ENCODE data around the gene NT5C3A.

- TF ChIP-seq, protein P1, sequence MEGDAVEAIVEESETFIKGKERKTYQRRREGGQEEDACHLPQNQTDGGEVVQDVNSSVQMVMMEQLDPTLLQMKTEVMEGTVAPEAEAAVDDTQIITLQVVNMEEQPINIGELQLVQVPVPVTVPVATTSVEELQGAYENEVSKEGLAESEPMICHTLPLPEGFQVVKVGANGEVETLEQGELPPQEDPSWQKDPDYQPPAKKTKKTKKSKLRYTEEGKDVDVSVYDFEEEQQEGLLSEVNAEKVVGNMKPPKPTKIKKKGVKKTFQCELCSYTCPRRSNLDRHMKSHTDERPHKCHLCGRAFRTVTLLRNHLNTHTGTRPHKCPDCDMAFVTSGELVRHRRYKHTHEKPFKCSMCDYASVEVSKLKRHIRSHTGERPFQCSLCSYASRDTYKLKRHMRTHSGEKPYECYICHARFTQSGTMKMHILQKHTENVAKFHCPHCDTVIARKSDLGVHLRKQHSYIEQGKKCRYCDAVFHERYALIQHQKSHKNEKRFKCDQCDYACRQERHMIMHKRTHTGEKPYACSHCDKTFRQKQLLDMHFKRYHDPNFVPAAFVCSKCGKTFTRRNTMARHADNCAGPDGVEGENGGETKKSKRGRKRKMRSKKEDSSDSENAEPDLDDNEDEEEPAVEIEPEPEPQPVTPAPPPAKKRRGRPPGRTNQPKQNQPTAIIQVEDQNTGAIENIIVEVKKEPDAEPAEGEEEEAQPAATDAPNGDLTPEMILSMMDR (IDR thresholded peaks at IDR 0.05), result no peak
- TF ChIP-seq POLR2A (IDR thresholded peaks at IDR 0.05), result no peak
Measured at GRCh38 chr7:33073243-33073642, 10.7 kb upstream of the NT5C3A start.
